Left ventricle myocardium superior (tissue), 1 donor: Measurements from ENCODE around the gene GRIA1. TPM values are rescaled to one million over a fixed set of nuclear protein-coding genes. Genes with fewer than 3 reads are reported as not detected.
"Not testable (repeated sequence)": the region's sequence is repeated elsewhere in the genome, so short reads cannot be mapped to it uniquely, and the experiment has no call there.

ENCODE experiments used
- ATAC-seq: fragments of 200-7000 bp; cut with Tn5 transposase; one replicate; pipeline ENCODE4 v1.9.1; 2020; ENCODE audit warnings: mild to moderate bottlenecking, moderate library complexity
- DNase-seq: peaks from one replicate; pipeline ENCODE4 v3.0.0-alpha.2; 2020
- intact Hi-C: fragments of 100-400 bp; cut with micrococcal nuclease; formaldehyde crosslinking; loops from one replicate; pipeline ENCODE4 v1.11.0; 2022
- total RNA-seq: library from RNA; stranded (reverse); fragmentation: NEBNext Ultra II Directional; extraction: Animal tissue kit (Norgen Biotek cat#: 25700); gene quantifications from one replicate; pipeline ENCODE4 v1.2.1, GENCODE V29; 2021
- donor health status: DM: no; HTN: yes; CAD: no; lungs with severe emphysema.

Gene GRIA1
- total RNA-seq, 1 donor from 2014 or later, result 0.15 TPM

GRCh38 chr5:153849303-153850113 lies 359.0 kb downstream of the GRIA1 start:
- DNase-seq, ATAC-seq, intact Hi-C loops: not testable (repeated sequence)

GRCh38 chr5:153860195-153860886 lies 369.9 kb downstream of the GRIA1 start:
- no peak for DNase-seq
- intact Hi-C loops, result no loop called here

GRCh38 chr5:153862906-153863305 lies 372.4 kb downstream of the GRIA1 start:
- intact Hi-C loops, ATAC-seq, DNase-seq: not testable (repeated sequence)

More at GRCh38 chr5:153860195-153860886, 369.9 kb downstream of the GRIA1 start:
- no peak for ATAC-seq
